Ovary (tissue), 3 donors: ENCODE data around the gene SRSF5.

Experiments
- CTCF ChIP-seq, 3 donors: fragments of 450-650 bp in 2 of 3; fragments of 200-600 bp in 1 of 3; IDR thresholded peaks; one replicate each; pipeline versions ENCODE4 v1.5.1 to v1.8.0; 2016 to 2022; ENCODE audit warnings: antibody characterized with exemption in 3 of 3, mild to moderate bottlenecking in 1 of 3
- EP300 ChIP-seq: sonication (generic); formaldehyde crosslinking; IDR thresholded peaks from one replicate; pipeline ENCODE4 v1.6.1; 2017; ENCODE audit warnings: antibody characterized with exemption
- POLR2A ChIP-seq: fragments of 450-650 bp; IDR thresholded peaks from one replicate; pipeline ENCODE4 v1.6.1; 2017; ENCODE audit warnings: antibody characterized with exemption, mild to moderate bottlenecking, moderate library complexity
- donor health status: DM: no; HTN: no; CAD: no.

- TF ChIP-seq CTCF (IDR thresholded peaks at IDR 0.05) (no peak), POLR2A (no peak), EP300 (no peak)
Measured at GRCh38 chr14:69816216-69816615, 49.3 kb downstream of the SRSF5 start.
